Gastroesophageal sphincter (tissue), 4 donors: Measurements from ENCODE around the gene TBCD. TPM values are rescaled to one million over a fixed set of nuclear protein-coding genes. Genes with fewer than 3 reads are reported as not detected.
A peak's percentile ranks its signal among the peaks of the same experiment; 100 is the strongest.
"Not testable (repeated sequence)": the region's sequence is repeated elsewhere in the genome, so short reads cannot be mapped to it uniquely, and the experiment has no call there.

Source experiments
- ATAC-seq: fragments of 150-250 bp; one replicate; pipeline ENCODE4 v1.9.1; 2016; ENCODE audit warnings: mild to moderate bottlenecking, moderate library complexity
- H3K27ac ChIP-seq, 4 donors: fragments of 200-600 bp; sonication (generic) in 3 of 4; 1 replicate in 3 of 4; 2 replicates in 1 of 4; pipeline ENCODE4 v1.5.1; 2016 to 2019
- H3K27me3 ChIP-seq: fragments of 200-600 bp; sonication (generic); one replicate; pipeline ENCODE4 v1.5.1; 2019
- H3K36me3 ChIP-seq, 2 donors: fragments of 200-600 bp; sonication (generic); one replicate each; pipeline ENCODE4 v1.5.1; 2019; ENCODE audit warnings: control low read depth in 1 of 2
- H3K4me1 ChIP-seq, 3 donors: fragments of 200-600 bp; sonication (generic); 1 replicate in 2 of 3; 2 replicates in 1 of 3; pipeline ENCODE4 v1.5.1; 2016 to 2019; ENCODE audit warnings: control low read depth in 2 of 3
- H3K4me3 ChIP-seq, 2 donors: fragments of 200-600 bp; sonication (generic); one replicate each; pipeline ENCODE4 v1.5.1; 2019; ENCODE audit warnings: mild to moderate bottlenecking in 1 of 2, moderate library complexity in 1 of 2
- H3K9me3 ChIP-seq, 3 donors: fragments of 200-600 bp; sonication (generic); one replicate each; pipeline ENCODE4 v1.5.1; 2017 to 2019; ENCODE audit warnings: control low read depth in 2 of 3
- CTCF ChIP-seq, 4 experiments: fragments of 200-600 bp in 2 of 4; fragments of 450-650 bp in 2 of 4; sonication (generic) in 1 of 4; IDR thresholded peaks; one replicate each; pipeline ENCODE4 v1.5.1; 2017 to 2019; ENCODE audit warnings: antibody characterized with exemption in 4 of 4, mild to moderate bottlenecking in 2 of 4, moderate library complexity in 2 of 4
- EP300 ChIP-seq: sonication (generic); formaldehyde crosslinking; IDR thresholded peaks from one replicate; pipeline ENCODE4 v1.6.1; 2017; ENCODE audit warnings: antibody characterized with exemption, mild to moderate bottlenecking
- POLR2A ChIP-seq, 2 donors: fragments of 450-650 bp; IDR thresholded peaks; one replicate each; pipeline ENCODE4 v1.6.1; 2017; ENCODE audit warnings: antibody characterized with exemption in 2 of 2, mild to moderate bottlenecking in 2 of 2, moderate library complexity in 1 of 2
- POLR2AphosphoS5 ChIP-seq: sonication (generic); formaldehyde crosslinking; IDR thresholded peaks from one replicate; pipeline ENCODE4 v1.6.1; 2017; ENCODE audit warnings: antibody characterized with exemption
- WGBS, 2 donors: methylation state at CpG; one replicate each; pipeline ENCODE4 v1.1.5; 2018; ENCODE audit warnings: low coverage in 1 of 2; 5-methylcytosine and 5-hydroxymethylcytosine counted together
- total RNA-seq, 4 donors: library from RNA; depleted of rRNA; stranded (reverse); fragments of >200 nt; gene quantifications; one replicate each; pipeline ENCODE4 v1.1.0, GENCODE V29; 2016

The TBCD gene
- total RNA-seq, 4 donors from 2014 or later = 32.0 to 57.8 (median 47.0) TPM

DNA sequence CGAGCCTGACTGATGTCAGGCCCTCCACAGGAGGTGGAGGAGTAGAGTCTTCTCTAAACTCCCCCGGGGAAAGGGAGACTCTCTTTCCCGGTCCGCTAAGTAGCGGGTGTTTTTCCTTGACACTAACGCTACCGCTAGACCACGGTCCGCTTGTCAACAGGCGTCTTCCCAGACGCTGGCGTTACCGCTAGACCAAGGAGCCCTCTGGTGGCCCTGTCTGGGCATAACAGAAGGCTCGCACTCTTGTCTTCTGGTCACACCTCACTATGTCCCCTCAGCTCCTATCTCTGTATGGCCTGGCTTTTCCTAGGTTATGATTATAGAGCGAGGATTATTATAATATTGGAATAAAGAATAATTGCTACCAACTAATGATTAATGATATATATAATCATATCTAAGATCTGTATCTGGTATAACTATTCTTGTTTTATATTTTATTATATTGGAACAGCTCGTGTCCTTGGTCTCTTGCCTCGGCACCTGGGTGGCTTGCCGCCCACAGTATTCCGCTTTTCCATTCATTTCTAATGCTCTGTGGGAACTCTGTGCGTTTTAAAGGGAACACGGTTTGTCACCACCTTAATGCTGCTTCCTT lies 26.0 kb downstream of the TBCD start:
- peak in 3 of 4 experiments; percentile 42 to 49 (median 44) for TF ChIP-seq CTCF (IDR thresholded peaks at IDR 0.05)
- not testable (repeated sequence) for H3K9me3 ChIP-seq, ATAC-seq, H3K27ac ChIP-seq, H3K4me3 ChIP-seq, H3K27me3 ChIP-seq
- Histone ChIP-seq H3K4me1 (peaks cover 0 to 22% (median 0%) of the 10 kb centered on the region in 3 donors), H3K36me3 (peaks cover 0 to 33% of the 10 kb centered on the region in 2 donors)
- WGBS, 2 donors = 53 to 75% methylated on average over 2 to 15 of the region's 21 CpGs

DNA sequence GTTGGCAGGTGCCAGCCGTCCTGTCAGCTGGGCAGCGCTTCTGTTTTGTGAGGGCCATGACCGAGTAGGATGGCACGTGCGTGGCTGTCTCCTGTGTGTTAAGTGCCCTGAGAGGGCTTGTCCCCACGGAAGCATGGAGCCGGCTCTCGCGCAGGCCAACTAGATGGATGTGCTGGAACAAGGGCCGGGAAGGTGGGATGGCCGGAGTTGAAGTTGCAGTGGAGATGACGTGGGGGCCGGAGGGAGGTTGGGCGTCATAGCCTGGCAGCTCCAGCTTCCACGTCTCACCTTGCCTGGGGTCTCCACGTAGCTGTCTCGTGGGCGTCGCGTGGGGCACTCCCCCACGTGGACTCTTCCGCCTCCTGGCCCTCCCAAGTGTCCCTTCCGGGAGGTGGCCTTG lies 27.7 kb downstream of the TBCD start:
- H3K9me3 ChIP-seq = no peaks in the 10 kb centered on the region
- H3K4me1 ChIP-seq = peaks cover 0 to 21% (median 0%) of the 10 kb centered on the region in 3 donors
- H3K36me3 ChIP-seq = peaks cover 0 to 41% of the 10 kb centered on the region in 2 donors
- 40% methylated on average over 1 of the region's 23 CpGs; no CpG with 5 or more reads in 1 of the 2 donors for WGBS, 2 donors
- no peak overlapping the region for H3K4me3 ChIP-seq
- ATAC-seq = no peak
- TF ChIP-seq POLR2AphosphoS5 = no peak
- TF ChIP-seq EP300 = no peak
- TF ChIP-seq POLR2A (IDR thresholded peaks at IDR 0.05) = no peak
- TF ChIP-seq CTCF (IDR thresholded peaks at IDR 0.05) = no peak
- H3K27ac ChIP-seq = no peak overlapping the region
- no peaks in the 10 kb centered on the region for H3K27me3 ChIP-seq

- H3K9me3 ChIP-seq = no peaks in the 10 kb centered on the region
- no peak overlapping the region for H3K4me3 ChIP-seq
- peaks cover 0 to 46% of the 10 kb centered on the region in 2 donors for H3K36me3 ChIP-seq
- H3K27ac ChIP-seq = no peak overlapping the region
- no peaks in the 10 kb centered on the region for H3K27me3 ChIP-seq
- H3K4me1 ChIP-seq = peaks cover 0 to 15% (median 0%) of the 10 kb centered on the region in 3 donors
- WGBS, 2 donors = 60% methylated on average over 1 of the region's 12 CpGs; no CpG with 5 or more reads in 1 of the 2 donors
- TF ChIP-seq POLR2AphosphoS5 (no peak), CTCF (IDR thresholded peaks at IDR 0.05) (no peak), POLR2A (IDR thresholded peaks at IDR 0.05) (no peak), EP300 (no peak)
- ATAC-seq = no peak
These were observed 28.3 kb downstream of the TBCD start for GRCh38 chr17:82780195-82780594.

DNA sequence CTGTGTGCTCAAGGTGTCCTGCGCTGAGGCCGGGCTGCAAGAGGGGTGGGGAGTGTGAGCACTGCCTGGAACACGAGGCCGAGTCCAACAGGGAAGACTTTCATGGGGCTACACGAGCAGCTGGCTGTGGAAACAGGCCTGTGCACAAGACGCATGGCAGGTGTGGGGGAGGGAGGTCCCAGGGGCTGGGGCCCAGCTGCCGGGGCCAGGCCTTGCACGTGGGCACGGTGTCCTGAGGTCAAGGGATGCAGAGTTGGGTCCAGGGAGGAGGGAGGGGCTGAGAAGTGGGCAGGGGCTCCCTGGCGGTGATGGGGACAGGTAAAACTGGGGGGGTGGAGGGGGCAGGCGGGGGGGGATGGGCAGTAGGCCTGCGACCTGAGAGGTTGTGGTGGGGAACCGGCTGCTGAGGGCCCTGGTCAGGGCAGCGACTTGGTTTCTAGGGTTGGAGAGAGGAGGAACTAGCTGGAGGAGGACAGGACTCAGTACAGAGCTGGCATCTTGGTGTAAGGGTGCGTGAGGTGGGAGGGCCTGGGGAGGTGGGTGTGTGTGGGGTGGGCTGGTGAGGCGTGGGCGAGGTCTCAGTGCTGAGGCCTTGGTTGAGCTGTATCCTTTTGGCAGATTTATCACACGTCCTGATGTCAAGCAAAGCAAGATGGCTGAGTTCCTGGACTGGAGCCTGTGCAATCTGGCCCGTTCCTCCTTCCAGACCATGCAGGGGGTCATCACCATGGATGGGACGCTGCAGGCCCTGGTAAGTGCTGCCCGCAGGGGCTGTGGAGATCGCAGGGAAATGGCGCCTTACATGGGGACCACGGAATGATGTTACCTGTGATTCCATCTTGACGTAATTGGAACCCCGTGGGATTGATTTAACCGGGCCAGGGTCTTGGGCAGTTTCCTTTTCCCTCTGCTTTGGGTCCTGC lies 29.4 kb downstream of the TBCD start:
- ATAC-seq = peak; percentile 14
- no peak for TF ChIP-seq CTCF (IDR thresholded peaks at IDR 0.05)
- no peak for TF ChIP-seq POLR2AphosphoS5
- H3K4me1 ChIP-seq = peaks cover 0 to 13% (median 0%) of the 10 kb centered on the region in 3 donors
- H3K9me3 ChIP-seq = no peaks in the 10 kb centered on the region
- no peak overlapping the region for H3K4me3 ChIP-seq
- 46% methylated on average over 4 of the region's 27 CpGs; no CpG with 5 or more reads in 1 of the 2 donors for WGBS, 2 donors
- H3K36me3 ChIP-seq = peaks cover 0 to 43% of the 10 kb centered on the region in 2 donors
- H3K27me3 ChIP-seq = no peaks in the 10 kb centered on the region
- no peak overlapping the region for H3K27ac ChIP-seq
